Loucy (cell line): ENCODE measurements around the gene S1PR5.
A peak's percentile ranks its signal among the peaks of the same experiment; 100 is the strongest.
"Not testable (repeated sequence)": the region's sequence is repeated elsewhere in the genome, so short reads cannot be mapped to it uniquely, and the experiment has no call there.

ENCODE experiments used
- H2AFZ ChIP-seq: fragments of 200-600 bp; sonication (generic); 2 replicates; pipeline ENCODE4 v1.6.0; 2016; ENCODE audit warnings: antibody characterized with exemption, mild to moderate bottlenecking, low read length, moderate library complexity
- H3F3A ChIP-seq: fragments of 200-600 bp; 2 replicates; pipeline ENCODE4 v1.6.0; 2016; ENCODE audit warnings: antibody characterized with exemption, low read depth, mild to moderate bottlenecking
- H3K27me3 ChIP-seq: fragments of 200-600 bp; sonication (generic); 2 replicates; pipeline ENCODE4 v1.6.1; 2014; ENCODE audit warnings: low read length, mild to moderate bottlenecking; ENCODE audit not compliant: insufficient read depth, poor library complexity, severe bottlenecking
- H3K36me3 ChIP-seq: fragments of 200-600 bp; sonication (generic); 2 replicates; pipeline ENCODE4 v1.6.1; 2016; ENCODE audit warnings: low read length; ENCODE audit not compliant: insufficient read depth
- H3K4me1 ChIP-seq: fragments of 200-600 bp; sonication (generic); 2 replicates; pipeline ENCODE4 v1.5.1; 2014; ENCODE audit warnings: low read length, mild to moderate bottlenecking; ENCODE audit not compliant: insufficient read depth, poor library complexity, severe bottlenecking
- H3K4me2 ChIP-seq: fragments of 200-600 bp; sonication (generic); 2 replicates; pipeline ENCODE4 v1.6.0; 2014; ENCODE audit warnings: antibody characterized with exemption, low read length, low read depth, mild to moderate bottlenecking; ENCODE audit not compliant: poor library complexity, severe bottlenecking
- H3K4me3 ChIP-seq: fragments of 200-600 bp; sonication (generic); 2 replicates; pipeline ENCODE4 v1.5.1; 2014; ENCODE audit warnings: low read length, mild to moderate bottlenecking, mixed read lengths; ENCODE audit not compliant: poor library complexity, severe bottlenecking
- H3K79me2 ChIP-seq: fragments of 200-600 bp; sonication (generic); 2 replicates; pipeline ENCODE4 v1.6.1; 2014; ENCODE audit warnings: low read length; ENCODE audit not compliant: insufficient read depth
- H3K9ac ChIP-seq: fragments of 200-600 bp; sonication (generic); 2 replicates; pipeline ENCODE4 v1.6.0; 2014; ENCODE audit warnings: mild to moderate bottlenecking, low read depth, low read length, moderate library complexity; ENCODE audit not compliant: poor library complexity, severe bottlenecking
- H3K9me2 ChIP-seq: fragments of 200-600 bp; sonication (generic); replicated peaks from 2 replicates; pipeline ENCODE4 v1.6.1; 2016; ENCODE audit warnings: low read depth, low read length, mixed read lengths
- H3K9me3 ChIP-seq: fragments of 200-600 bp; sonication (generic); 2 replicates; pipeline ENCODE4 v1.6.1; 2014; ENCODE audit warnings: mild to moderate bottlenecking, antibody characterized with exemption, low read length, low read depth; ENCODE audit not compliant: insufficient read depth
- H4K20me1 ChIP-seq: fragments of 200-600 bp; sonication (generic); 2 replicates; pipeline ENCODE4 v1.6.0; 2014; ENCODE audit warnings: antibody characterized with exemption, low read length, mild to moderate bottlenecking; ENCODE audit not compliant: insufficient read depth, poor library complexity, severe bottlenecking
- EZH2phosphoT487 ChIP-seq: fragments of 200-600 bp; IDR thresholded peaks from 2 replicates; pipeline ENCODE4 v1.6.1; 2018; ENCODE audit warnings: antibody characterized with exemption, mild to moderate bottlenecking, moderate library complexity, borderline replicate concordance
- TF ChIP-seq, protein P1 (sequence below): fragments of 200-600 bp; sonication (generic); conservative IDR thresholded peaks from 2 replicates; pipeline ENCODE4 v1.5.1; 2014; ENCODE audit warnings: mild to moderate bottlenecking, antibody characterized with exemption, low read length

S1PR5 gene

DNA sequence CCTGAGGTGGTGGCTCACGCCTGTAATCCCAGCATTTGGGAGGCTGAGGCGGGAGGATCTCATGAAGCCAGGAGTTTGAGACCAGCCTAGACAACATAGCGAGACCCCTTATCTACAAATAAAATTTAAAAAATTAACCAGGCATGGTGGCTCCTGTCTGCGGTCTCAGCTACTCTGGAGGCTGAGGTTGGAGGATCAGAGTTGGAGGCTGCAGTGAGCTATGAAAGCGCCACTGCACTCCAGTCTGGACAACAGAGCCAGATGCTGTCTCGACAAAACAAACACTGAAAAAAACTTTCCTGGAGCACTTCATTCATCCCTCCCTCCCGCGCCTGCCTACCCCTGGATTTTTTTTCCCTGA, 25.8 kb upstream of the S1PR5 start:
- H3K4me3 ChIP-seq = peak overlapping the region; percentile 95
- TF ChIP-seq EZH2phosphoT487 = no peak
- TF ChIP-seq, protein P1, sequence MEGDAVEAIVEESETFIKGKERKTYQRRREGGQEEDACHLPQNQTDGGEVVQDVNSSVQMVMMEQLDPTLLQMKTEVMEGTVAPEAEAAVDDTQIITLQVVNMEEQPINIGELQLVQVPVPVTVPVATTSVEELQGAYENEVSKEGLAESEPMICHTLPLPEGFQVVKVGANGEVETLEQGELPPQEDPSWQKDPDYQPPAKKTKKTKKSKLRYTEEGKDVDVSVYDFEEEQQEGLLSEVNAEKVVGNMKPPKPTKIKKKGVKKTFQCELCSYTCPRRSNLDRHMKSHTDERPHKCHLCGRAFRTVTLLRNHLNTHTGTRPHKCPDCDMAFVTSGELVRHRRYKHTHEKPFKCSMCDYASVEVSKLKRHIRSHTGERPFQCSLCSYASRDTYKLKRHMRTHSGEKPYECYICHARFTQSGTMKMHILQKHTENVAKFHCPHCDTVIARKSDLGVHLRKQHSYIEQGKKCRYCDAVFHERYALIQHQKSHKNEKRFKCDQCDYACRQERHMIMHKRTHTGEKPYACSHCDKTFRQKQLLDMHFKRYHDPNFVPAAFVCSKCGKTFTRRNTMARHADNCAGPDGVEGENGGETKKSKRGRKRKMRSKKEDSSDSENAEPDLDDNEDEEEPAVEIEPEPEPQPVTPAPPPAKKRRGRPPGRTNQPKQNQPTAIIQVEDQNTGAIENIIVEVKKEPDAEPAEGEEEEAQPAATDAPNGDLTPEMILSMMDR = no peak
- H3K4me1 ChIP-seq = peaks cover 21% of the 10 kb centered on the region
- peak overlapping the region; percentile 92 for H3K4me2 ChIP-seq
- H3K9ac ChIP-seq = peak overlapping the region; percentile 99
- peaks cover 3% of the 10 kb centered on the region; the same call in 1 of the 2 replicates for H3K36me3 ChIP-seq
- no peaks in the 10 kb centered on the region for H3K9me3 ChIP-seq
- H3K27me3 ChIP-seq = peaks cover 6% of the 10 kb centered on the region
- peaks cover 20% of the 10 kb centered on the region for H4K20me1 ChIP-seq
- no peaks in the 10 kb centered on the region for H3K9me2 ChIP-seq
- peak overlapping the region; percentile 62; the same call in 1 of the 2 replicates for H2AFZ ChIP-seq
- H3K79me2 ChIP-seq = peaks cover 41% of the 10 kb centered on the region
- peaks cover 5% of the 10 kb centered on the region for H3F3A ChIP-seq

DNA sequence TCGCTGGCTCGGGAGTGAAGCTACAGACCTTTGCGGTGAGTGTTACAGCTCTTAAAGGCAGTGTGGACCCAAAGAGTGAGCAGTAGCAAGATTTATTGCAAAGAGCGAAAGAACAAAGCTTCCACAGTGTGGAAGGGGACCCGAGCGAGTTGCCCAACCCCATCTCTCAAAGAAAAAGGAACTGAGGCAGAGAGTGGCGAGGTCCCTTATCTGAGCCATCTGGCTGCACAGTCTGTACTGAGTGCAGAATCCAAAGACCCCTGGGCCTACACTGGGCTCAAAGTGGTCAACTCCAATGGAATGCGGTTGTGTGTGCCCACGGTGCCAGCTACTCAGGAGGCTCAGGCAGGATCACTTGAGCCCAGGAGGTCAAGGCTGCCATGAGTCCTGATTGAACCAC, 21.8 kb upstream of the S1PR5 start:
- not testable (repeated sequence) for H3K9me3 ChIP-seq, H3K4me3 ChIP-seq, H3K9me2 ChIP-seq, H3F3A ChIP-seq, H4K20me1 ChIP-seq, H3K4me2 ChIP-seq, H3K79me2 ChIP-seq, H2AFZ ChIP-seq, H3K27me3 ChIP-seq, H3K4me1 ChIP-seq, H3K9ac ChIP-seq, H3K36me3 ChIP-seq

DNA sequence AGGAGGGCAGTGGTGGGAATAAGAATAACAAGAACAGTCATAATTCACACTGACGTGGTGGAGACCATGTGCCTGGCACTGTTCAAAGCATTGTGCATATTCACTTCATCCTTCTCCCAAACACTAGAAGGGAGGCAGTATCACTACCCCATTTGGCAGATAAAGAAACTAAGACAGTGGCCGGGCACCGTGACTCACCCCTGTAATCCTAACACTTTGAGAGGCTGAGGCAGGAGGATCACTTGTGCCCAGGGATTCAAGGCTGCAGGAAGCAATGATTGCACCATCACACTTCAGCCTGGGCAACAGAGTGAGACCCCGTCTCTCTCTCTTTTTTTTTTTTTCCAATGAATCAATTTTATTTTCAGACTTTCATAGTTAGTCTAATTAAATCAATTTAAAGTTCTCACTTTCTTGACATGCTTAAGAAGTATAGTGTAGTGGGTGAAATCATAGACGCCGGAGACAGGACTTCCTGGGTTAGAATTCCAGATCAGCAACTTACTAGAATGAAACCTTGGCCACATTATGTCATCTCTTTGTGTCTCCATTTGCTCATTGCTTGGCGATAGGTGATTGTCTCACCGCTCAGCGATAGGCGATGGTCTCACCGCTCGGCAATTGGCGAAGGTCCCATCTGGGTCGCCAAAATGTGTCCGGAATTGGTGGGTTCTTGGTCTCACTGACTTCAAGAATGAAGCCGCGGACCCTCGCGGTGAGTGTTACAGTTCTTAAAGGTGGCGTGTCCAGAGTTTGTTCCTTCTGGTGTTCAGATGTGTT, 21.1 kb upstream of the S1PR5 start:
- Histone ChIP-seq H3K9me2 (no peaks in the 10 kb centered on the region), H3F3A (peaks cover 5% of the 10 kb centered on the region), H3K9me3 (no peaks in the 10 kb centered on the region), H4K20me1 (no peaks in the 10 kb centered on the region), H3K27me3 (no peaks in the 10 kb centered on the region), H3K36me3 (no peaks in the 10 kb centered on the region), H3K4me2 (no peak overlapping the region), H3K9ac (no peak overlapping the region), H3K79me2 (no peaks in the 10 kb centered on the region), H3K4me1 (peaks cover 6% of the 10 kb centered on the region), H3K4me3 (no peak overlapping the region), H2AFZ (no peak overlapping the region)
- no peak for TF ChIP-seq EZH2phosphoT487
- TF ChIP-seq, protein P1 = no peak

DNA sequence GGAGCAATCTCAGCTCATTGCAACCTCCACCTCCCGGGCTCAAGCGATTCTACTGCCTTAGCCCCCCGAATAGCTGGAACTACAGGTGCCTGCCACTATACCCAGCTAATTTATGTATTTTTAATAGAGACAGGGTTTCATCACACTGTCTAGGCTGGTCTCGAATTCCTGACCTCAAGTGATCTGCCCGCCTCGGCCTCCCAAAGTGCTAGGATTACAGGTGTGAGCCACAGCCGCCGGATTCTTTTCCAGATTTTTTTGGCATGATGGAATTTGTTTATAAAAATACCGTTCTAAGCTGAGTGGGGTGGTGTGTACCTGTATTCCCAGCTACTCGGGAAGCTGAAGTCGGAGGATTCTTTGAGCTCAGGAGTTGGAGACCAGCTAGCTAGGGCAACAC, 20.4 kb upstream of the S1PR5 start:
- H4K20me1 ChIP-seq = no peaks in the 10 kb centered on the region

More for the DNA sequence above, 20.4 kb upstream of the S1PR5 start:
- H2AFZ ChIP-seq = no peak overlapping the region
- no peaks in the 10 kb centered on the region for H3K36me3 ChIP-seq
- H3K4me2 ChIP-seq = no peak overlapping the region
- H3K4me3 ChIP-seq = no peak overlapping the region
- no peaks in the 10 kb centered on the region for H3K27me3 ChIP-seq
- TF ChIP-seq, protein P1 = no peak
- no peak for TF ChIP-seq EZH2phosphoT487
- peaks cover 3% of the 10 kb centered on the region for H3K4me1 ChIP-seq
- H3K9me2 ChIP-seq = no peaks in the 10 kb centered on the region
- no peaks in the 10 kb centered on the region for H3K9me3 ChIP-seq
- H3K79me2 ChIP-seq = no peaks in the 10 kb centered on the region
- peaks cover under 1% of the 10 kb centered on the region for H3F3A ChIP-seq
- no peak overlapping the region for H3K9ac ChIP-seq
